Suprapubic skin (tissue), 3 donors: ENCODE measurements around the gene TMEM178B.

Source experiments
- POLR2A ChIP-seq, 2 donors: fragments of 450-650 bp; IDR thresholded peaks; one replicate each; pipeline ENCODE4 v1.6.1; 2017; ENCODE audit warnings: antibody characterized with exemption in 2 of 2, mild to moderate bottlenecking in 2 of 2, moderate library complexity in 2 of 2
- TF ChIP-seq, protein P1 (sequence below), 2 donors: fragments of 200-600 bp in 1 of 2; fragments of 450-650 bp in 1 of 2; sonication (generic) in 1 of 2; IDR thresholded peaks; one replicate each; pipeline ENCODE4 v1.5.1; 2016 to 2019; ENCODE audit warnings: antibody characterized with exemption in 2 of 2, mild to moderate bottlenecking in 1 of 2, moderate library complexity in 1 of 2

DNA sequence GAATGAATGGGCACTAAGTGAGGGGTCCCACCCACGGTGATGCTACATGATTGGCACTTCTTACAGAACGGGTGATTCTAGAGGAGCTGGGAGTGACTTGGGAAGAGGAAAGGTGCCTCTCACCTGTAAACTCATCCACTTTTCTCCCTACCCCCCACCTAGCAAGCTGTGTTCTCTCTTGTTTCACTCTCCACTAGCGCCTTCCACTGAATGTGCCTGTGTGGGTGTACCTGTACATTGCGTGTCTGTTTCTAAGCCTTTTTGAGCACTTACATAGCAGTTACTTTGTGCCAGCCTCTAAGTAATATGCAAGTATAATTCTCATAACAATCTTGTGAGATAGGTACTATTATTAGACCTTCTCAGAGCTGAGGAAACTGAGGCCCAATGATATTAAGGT lies 343.6 kb downstream of the TMEM178B start:
- TF ChIP-seq, protein P1, sequence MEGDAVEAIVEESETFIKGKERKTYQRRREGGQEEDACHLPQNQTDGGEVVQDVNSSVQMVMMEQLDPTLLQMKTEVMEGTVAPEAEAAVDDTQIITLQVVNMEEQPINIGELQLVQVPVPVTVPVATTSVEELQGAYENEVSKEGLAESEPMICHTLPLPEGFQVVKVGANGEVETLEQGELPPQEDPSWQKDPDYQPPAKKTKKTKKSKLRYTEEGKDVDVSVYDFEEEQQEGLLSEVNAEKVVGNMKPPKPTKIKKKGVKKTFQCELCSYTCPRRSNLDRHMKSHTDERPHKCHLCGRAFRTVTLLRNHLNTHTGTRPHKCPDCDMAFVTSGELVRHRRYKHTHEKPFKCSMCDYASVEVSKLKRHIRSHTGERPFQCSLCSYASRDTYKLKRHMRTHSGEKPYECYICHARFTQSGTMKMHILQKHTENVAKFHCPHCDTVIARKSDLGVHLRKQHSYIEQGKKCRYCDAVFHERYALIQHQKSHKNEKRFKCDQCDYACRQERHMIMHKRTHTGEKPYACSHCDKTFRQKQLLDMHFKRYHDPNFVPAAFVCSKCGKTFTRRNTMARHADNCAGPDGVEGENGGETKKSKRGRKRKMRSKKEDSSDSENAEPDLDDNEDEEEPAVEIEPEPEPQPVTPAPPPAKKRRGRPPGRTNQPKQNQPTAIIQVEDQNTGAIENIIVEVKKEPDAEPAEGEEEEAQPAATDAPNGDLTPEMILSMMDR (IDR thresholded peaks at IDR 0.05), result no peak
- TF ChIP-seq POLR2A (IDR thresholded peaks at IDR 0.05), result no peak
